Loucy (cell line): ENCODE measurements around the gene COX6A1.

Experiments
- H2AFZ ChIP-seq: fragments of 200-600 bp; sonication (generic); 2 replicates; pipeline ENCODE4 v1.6.0; 2016; ENCODE audit warnings: antibody characterized with exemption, mild to moderate bottlenecking, low read length, moderate library complexity
- H3F3A ChIP-seq: fragments of 200-600 bp; 2 replicates; pipeline ENCODE4 v1.6.0; 2016; ENCODE audit warnings: antibody characterized with exemption, low read depth, mild to moderate bottlenecking
- H3K27me3 ChIP-seq: fragments of 200-600 bp; sonication (generic); 2 replicates; pipeline ENCODE4 v1.6.1; 2014; ENCODE audit warnings: low read length, mild to moderate bottlenecking; ENCODE audit not compliant: insufficient read depth, poor library complexity, severe bottlenecking
- H3K36me3 ChIP-seq: fragments of 200-600 bp; sonication (generic); 2 replicates; pipeline ENCODE4 v1.6.1; 2016; ENCODE audit warnings: low read length; ENCODE audit not compliant: insufficient read depth
- H3K4me1 ChIP-seq: fragments of 200-600 bp; sonication (generic); 2 replicates; pipeline ENCODE4 v1.5.1; 2014; ENCODE audit warnings: low read length, mild to moderate bottlenecking; ENCODE audit not compliant: insufficient read depth, poor library complexity, severe bottlenecking
- H3K4me2 ChIP-seq: fragments of 200-600 bp; sonication (generic); 2 replicates; pipeline ENCODE4 v1.6.0; 2014; ENCODE audit warnings: antibody characterized with exemption, low read length, low read depth, mild to moderate bottlenecking; ENCODE audit not compliant: poor library complexity, severe bottlenecking
- H3K4me3 ChIP-seq: fragments of 200-600 bp; sonication (generic); 2 replicates; pipeline ENCODE4 v1.5.1; 2014; ENCODE audit warnings: low read length, mild to moderate bottlenecking, mixed read lengths; ENCODE audit not compliant: poor library complexity, severe bottlenecking
- H3K79me2 ChIP-seq: fragments of 200-600 bp; sonication (generic); 2 replicates; pipeline ENCODE4 v1.6.1; 2014; ENCODE audit warnings: low read length; ENCODE audit not compliant: insufficient read depth
- H3K9ac ChIP-seq: fragments of 200-600 bp; sonication (generic); 2 replicates; pipeline ENCODE4 v1.6.0; 2014; ENCODE audit warnings: mild to moderate bottlenecking, low read depth, low read length, moderate library complexity; ENCODE audit not compliant: poor library complexity, severe bottlenecking
- H3K9me2 ChIP-seq: fragments of 200-600 bp; sonication (generic); replicated peaks from 2 replicates; pipeline ENCODE4 v1.6.1; 2016; ENCODE audit warnings: low read depth, low read length, mixed read lengths
- H3K9me3 ChIP-seq: fragments of 200-600 bp; sonication (generic); 2 replicates; pipeline ENCODE4 v1.6.1; 2014; ENCODE audit warnings: mild to moderate bottlenecking, antibody characterized with exemption, low read length, low read depth; ENCODE audit not compliant: insufficient read depth
- H4K20me1 ChIP-seq: fragments of 200-600 bp; sonication (generic); 2 replicates; pipeline ENCODE4 v1.6.0; 2014; ENCODE audit warnings: antibody characterized with exemption, low read length, mild to moderate bottlenecking; ENCODE audit not compliant: insufficient read depth, poor library complexity, severe bottlenecking
- CTCF ChIP-seq: fragments of 200-600 bp; sonication (generic); conservative IDR thresholded peaks from 2 replicates; pipeline ENCODE4 v1.5.1; 2014; ENCODE audit warnings: mild to moderate bottlenecking, antibody characterized with exemption, low read length
- EZH2phosphoT487 ChIP-seq: fragments of 200-600 bp; IDR thresholded peaks from 2 replicates; pipeline ENCODE4 v1.6.1; 2018; ENCODE audit warnings: antibody characterized with exemption, mild to moderate bottlenecking, moderate library complexity, borderline replicate concordance

Gene COX6A1

GRCh38 chr12:120462099-120462640, 24.3 kb downstream of the COX6A1 start:
- Histone ChIP-seq H3K9me2 (no peaks in the 10 kb centered on the region), H3K4me2 (no peak overlapping the region), H3K79me2 (peaks cover 50% of the 10 kb centered on the region), H3K9ac (no peak overlapping the region), H3K4me1 (peaks cover 29% of the 10 kb centered on the region), H3K27me3 (no peaks in the 10 kb centered on the region), H3K36me3 (peaks cover 88% of the 10 kb centered on the region), H3K4me3 (no peak overlapping the region), H2AFZ (no peak overlapping the region), H3K9me3 (no peaks in the 10 kb centered on the region), H4K20me1 (peaks cover 58% of the 10 kb centered on the region), H3F3A (no peaks in the 10 kb centered on the region)
- TF ChIP-seq CTCF (no peak), EZH2phosphoT487 (no peak)

GRCh38 chr12:120463712-120464111, 25.8 kb downstream of the COX6A1 start:
- H3K9me2 ChIP-seq: no peaks in the 10 kb centered on the region
- no peak overlapping the region for H3K4me2 ChIP-seq
- H4K20me1 ChIP-seq: peaks cover 68% of the 10 kb centered on the region
- H3K4me3 ChIP-seq: no peak overlapping the region
- H2AFZ ChIP-seq: no peak overlapping the region
- no peak overlapping the region for H3K9ac ChIP-seq
- no peaks in the 10 kb centered on the region for H3K27me3 ChIP-seq
- H3K4me1 ChIP-seq: peaks cover 36% of the 10 kb centered on the region
- peaks cover 65% of the 10 kb centered on the region for H3K79me2 ChIP-seq
- no peaks in the 10 kb centered on the region for H3F3A ChIP-seq
- TF ChIP-seq EZH2phosphoT487: no peak
- no peak for TF ChIP-seq CTCF
- H3K36me3 ChIP-seq: peaks cover 74% of the 10 kb centered on the region
- no peaks in the 10 kb centered on the region for H3K9me3 ChIP-seq

- Histone ChIP-seq H3K36me3 (peaks cover 57% of the 10 kb centered on the region), H3F3A (no peaks in the 10 kb centered on the region), H3K4me1 (peaks cover 44% of the 10 kb centered on the region), H3K27me3 (no peaks in the 10 kb centered on the region), H3K9me3 (no peaks in the 10 kb centered on the region), H3K4me3 (peak overlapping the region; percentile 97), H3K79me2 (peaks cover 78% of the 10 kb centered on the region), H3K9ac (no peak overlapping the region), H2AFZ (no peak overlapping the region), H3K4me2 (peak overlapping the region; percentile 96), H4K20me1 (peaks cover 72% of the 10 kb centered on the region), H3K9me2 (no peaks in the 10 kb centered on the region)
- TF ChIP-seq EZH2phosphoT487 (no peak), CTCF (no peak)
These were observed 27.8 kb downstream of the COX6A1 start for GRCh38 chr12:120465756-120466155.
